ENCODE data around the gene NIPBL.

DNA sequence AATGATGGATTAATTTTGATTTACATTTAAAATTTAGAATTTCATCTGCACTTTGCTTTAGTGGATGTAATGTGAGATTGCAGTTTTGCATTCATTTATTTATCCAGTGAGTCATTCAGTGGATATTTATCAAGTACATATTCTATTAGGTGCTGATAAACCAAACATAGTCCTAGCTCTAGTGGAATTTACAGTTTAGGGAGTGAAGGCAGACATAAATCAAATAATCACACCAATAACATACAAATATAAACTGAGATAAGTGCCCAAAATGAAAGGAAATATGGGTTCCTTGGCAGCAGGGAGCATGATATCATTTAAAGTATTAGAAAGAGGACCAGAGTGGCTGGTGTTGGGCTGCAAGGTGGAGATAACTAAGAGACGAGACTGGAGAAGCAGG, 14.7 kb upstream of the NIPBL start:
- TF ChIP-seq POLR2A (IDR thresholded peaks at IDR 0.05; ENCODE audit: borderline replicate concordance, extremely low read depth, insufficient read depth, insufficient read length) (no peak), RAD21 (IDR thresholded peaks at IDR 0.05; ENCODE audit: low read depth) (no peak), EZH2 (IDR thresholded peaks at IDR 0.05) (no peak), ZNF274 (IDR thresholded peaks at IDR 0.05; ENCODE audit: low read depth, low read length) (no peak)
- TF ChIP-seq, protein P1, sequence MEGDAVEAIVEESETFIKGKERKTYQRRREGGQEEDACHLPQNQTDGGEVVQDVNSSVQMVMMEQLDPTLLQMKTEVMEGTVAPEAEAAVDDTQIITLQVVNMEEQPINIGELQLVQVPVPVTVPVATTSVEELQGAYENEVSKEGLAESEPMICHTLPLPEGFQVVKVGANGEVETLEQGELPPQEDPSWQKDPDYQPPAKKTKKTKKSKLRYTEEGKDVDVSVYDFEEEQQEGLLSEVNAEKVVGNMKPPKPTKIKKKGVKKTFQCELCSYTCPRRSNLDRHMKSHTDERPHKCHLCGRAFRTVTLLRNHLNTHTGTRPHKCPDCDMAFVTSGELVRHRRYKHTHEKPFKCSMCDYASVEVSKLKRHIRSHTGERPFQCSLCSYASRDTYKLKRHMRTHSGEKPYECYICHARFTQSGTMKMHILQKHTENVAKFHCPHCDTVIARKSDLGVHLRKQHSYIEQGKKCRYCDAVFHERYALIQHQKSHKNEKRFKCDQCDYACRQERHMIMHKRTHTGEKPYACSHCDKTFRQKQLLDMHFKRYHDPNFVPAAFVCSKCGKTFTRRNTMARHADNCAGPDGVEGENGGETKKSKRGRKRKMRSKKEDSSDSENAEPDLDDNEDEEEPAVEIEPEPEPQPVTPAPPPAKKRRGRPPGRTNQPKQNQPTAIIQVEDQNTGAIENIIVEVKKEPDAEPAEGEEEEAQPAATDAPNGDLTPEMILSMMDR (IDR thresholded peaks at IDR 0.05 in 2 of 3, conservative IDR thresholded peaks at IDR 0.05 in 1 of 3; ENCODE audit: borderline replicate concordance in 1 of 3, insufficient read depth in 1 of 3, low read depth in 2 of 3, low read length in 2 of 3): no peak
- TF ChIP-seq, protein P2, sequence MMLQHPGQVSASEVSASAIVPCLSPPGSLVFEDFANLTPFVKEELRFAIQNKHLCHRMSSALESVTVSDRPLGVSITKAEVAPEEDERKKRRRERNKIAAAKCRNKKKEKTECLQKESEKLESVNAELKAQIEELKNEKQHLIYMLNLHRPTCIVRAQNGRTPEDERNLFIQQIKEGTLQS (IDR thresholded peaks at IDR 0.05): no peak
- TF ChIP-seq, protein P3, sequence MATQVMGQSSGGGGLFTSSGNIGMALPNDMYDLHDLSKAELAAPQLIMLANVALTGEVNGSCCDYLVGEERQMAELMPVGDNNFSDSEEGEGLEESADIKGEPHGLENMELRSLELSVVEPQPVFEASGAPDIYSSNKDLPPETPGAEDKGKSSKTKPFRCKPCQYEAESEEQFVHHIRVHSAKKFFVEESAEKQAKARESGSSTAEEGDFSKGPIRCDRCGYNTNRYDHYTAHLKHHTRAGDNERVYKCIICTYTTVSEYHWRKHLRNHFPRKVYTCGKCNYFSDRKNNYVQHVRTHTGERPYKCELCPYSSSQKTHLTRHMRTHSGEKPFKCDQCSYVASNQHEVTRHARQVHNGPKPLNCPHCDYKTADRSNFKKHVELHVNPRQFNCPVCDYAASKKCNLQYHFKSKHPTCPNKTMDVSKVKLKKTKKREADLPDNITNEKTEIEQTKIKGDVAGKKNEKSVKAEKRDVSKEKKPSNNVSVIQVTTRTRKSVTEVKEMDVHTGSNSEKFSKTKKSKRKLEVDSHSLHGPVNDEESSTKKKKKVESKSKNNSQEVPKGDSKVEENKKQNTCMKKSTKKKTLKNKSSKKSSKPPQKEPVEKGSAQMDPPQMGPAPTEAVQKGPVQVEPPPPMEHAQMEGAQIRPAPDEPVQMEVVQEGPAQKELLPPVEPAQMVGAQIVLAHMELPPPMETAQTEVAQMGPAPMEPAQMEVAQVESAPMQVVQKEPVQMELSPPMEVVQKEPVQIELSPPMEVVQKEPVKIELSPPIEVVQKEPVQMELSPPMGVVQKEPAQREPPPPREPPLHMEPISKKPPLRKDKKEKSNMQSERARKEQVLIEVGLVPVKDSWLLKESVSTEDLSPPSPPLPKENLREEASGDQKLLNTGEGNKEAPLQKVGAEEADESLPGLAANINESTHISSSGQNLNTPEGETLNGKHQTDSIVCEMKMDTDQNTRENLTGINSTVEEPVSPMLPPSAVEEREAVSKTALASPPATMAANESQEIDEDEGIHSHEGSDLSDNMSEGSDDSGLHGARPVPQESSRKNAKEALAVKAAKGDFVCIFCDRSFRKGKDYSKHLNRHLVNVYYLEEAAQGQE (IDR thresholded peaks at IDR 0.05; ENCODE audit: low read depth): no peak
